Measurements from ENCODE around the gene EVA1B.

DNA sequence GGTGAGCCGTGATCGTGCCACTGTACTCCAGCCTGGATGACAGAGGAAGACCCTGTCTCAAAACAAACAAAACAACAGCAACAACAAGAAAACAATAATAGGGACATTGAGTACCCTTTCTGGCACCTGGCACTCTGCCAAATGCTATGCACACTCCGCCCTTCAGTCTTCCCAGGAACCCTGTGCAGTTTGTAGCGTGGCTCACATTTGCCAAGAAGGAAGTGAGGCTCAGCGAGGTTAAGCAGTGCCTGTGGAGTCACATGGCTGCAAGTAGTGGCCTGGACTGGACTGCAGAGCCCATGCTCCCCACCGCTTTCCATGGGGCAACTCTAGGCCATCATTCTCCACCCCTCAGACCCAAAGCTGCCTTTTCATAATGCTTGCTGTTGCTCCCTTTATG is 5.3 kb upstream of the EVA1B start:
- TF ChIP-seq, protein P1, sequence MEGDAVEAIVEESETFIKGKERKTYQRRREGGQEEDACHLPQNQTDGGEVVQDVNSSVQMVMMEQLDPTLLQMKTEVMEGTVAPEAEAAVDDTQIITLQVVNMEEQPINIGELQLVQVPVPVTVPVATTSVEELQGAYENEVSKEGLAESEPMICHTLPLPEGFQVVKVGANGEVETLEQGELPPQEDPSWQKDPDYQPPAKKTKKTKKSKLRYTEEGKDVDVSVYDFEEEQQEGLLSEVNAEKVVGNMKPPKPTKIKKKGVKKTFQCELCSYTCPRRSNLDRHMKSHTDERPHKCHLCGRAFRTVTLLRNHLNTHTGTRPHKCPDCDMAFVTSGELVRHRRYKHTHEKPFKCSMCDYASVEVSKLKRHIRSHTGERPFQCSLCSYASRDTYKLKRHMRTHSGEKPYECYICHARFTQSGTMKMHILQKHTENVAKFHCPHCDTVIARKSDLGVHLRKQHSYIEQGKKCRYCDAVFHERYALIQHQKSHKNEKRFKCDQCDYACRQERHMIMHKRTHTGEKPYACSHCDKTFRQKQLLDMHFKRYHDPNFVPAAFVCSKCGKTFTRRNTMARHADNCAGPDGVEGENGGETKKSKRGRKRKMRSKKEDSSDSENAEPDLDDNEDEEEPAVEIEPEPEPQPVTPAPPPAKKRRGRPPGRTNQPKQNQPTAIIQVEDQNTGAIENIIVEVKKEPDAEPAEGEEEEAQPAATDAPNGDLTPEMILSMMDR (IDR thresholded peaks at IDR 0.05): no peak
- TF ChIP-seq POLR2A (IDR thresholded peaks at IDR 0.05): no peak

All from adrenal gland (tissue), 5 donors.